Measurements from ENCODE around the gene APOC4.

GRCh38 chr19:44930088-44930487 lies 11.9 kb upstream of the APOC4 start:
- TF ChIP-seq CTCF (IDR thresholded peaks at IDR 0.05) (no peak), EP300 (IDR thresholded peaks at IDR 0.05) (no peak), POLR2A (IDR thresholded peaks at IDR 0.05) (no peak)
